Thyroid gland (tissue), 4 donors: ENCODE measurements around the gene DLG2. TPM values are rescaled to one million over a fixed set of nuclear protein-coding genes. Genes with fewer than 3 reads are reported as not detected.
A peak's percentile ranks its signal among the peaks of the same experiment; 100 is the strongest.

Experiments used
- DNase-seq, 2 donors: peaks; one replicate each; pipeline ENCODE4 v3.0.0-alpha.2; 2019
- H3K27ac ChIP-seq, 3 donors: fragments of 200-600 bp; sonication (generic); 1 replicate in 2 of 3; 2 replicates in 1 of 3; pipeline ENCODE4 v1.5.1; 2016 to 2019; ENCODE audit warnings: mild to moderate bottlenecking in 1 of 3, moderate library complexity in 1 of 3
- H3K27me3 ChIP-seq: fragments of 200-600 bp; sonication (generic); one replicate; pipeline ENCODE4 v1.5.1; 2019
- H3K36me3 ChIP-seq, 2 donors: fragments of 200-600 bp; sonication (generic); one replicate each; pipeline ENCODE4 v1.5.1; 2016 to 2019
- H3K4me1 ChIP-seq, 2 donors: fragments of 200-600 bp; sonication (generic); one replicate each; pipeline ENCODE4 v1.5.1; 2017 to 2019
- H3K4me3 ChIP-seq, 3 donors: fragments of 200-600 bp; sonication (generic); replicated peaks in 1 of 3; 1 replicate in 2 of 3; 2 replicates in 1 of 3; pipeline ENCODE4 v1.5.1; 2016; ENCODE audit warnings: mild to moderate bottlenecking in 1 of 3
- H3K9me3 ChIP-seq: fragments of 200-600 bp; sonication (generic); one replicate; pipeline ENCODE4 v1.5.1; 2017
- POLR2A ChIP-seq, 2 donors: fragments of 450-650 bp; IDR thresholded peaks; one replicate each; pipeline ENCODE4 v1.6.1; 2017; ENCODE audit warnings: antibody characterized with exemption in 2 of 2, mild to moderate bottlenecking in 2 of 2, moderate library complexity in 1 of 2
- WGBS, 2 donors: methylation state at CpG; one replicate each; pipeline ENCODE4 v1.1.5; 2017; 5-methylcytosine and 5-hydroxymethylcytosine counted together
- intact Hi-C: fragments of 100-400 bp; cut with DNase I; formaldehyde crosslinking; loops from one replicate; pipeline ENCODE4 v1.15.1; 2023
- total RNA-seq, 4 donors: library from RNA; depleted of rRNA; stranded (reverse); fragments of >200 nt; gene quantifications; one replicate each; pipeline ENCODE4 v1.2.3, GENCODE V29; 2016
- TF ChIP-seq, protein P1 (sequence below), 6 experiments: fragments of 200-600 bp in 3 of 6; fragments of 450-650 bp in 3 of 6; sonication (generic) in 3 of 6; IDR thresholded peaks; one replicate each; pipeline ENCODE4 v1.5.1; 2016 to 2019; ENCODE audit warnings: antibody characterized with exemption in 6 of 6, mild to moderate bottlenecking in 2 of 6, inconsistent platforms in 1 of 6, moderate library complexity in 1 of 6

Gene DLG2
- total RNA-seq, 4 donors from 2014 or later, result 29.4 to 79.4 (median 42.4) TPM

DNA sequence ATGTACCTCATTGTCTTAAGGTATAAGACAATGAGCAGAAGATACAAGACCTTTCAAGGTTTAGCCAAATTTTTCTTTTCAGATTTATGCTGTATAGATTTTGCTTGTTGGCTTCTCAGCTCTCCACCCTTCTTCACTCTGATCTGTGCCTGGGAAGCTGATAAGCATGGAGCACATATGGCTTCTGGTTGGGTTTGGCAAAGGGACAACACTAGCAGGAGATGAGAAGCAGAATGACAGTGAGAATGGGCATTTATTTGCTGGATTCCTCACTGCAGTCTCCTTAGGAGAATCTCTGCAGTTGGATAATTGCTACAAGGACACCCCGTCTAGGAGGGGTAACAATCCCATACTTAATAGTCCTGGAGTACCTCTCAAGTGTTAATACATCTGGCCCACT lies 1866.2 kb downstream of the DLG2 start:
- DNase-seq, result no peak
- WGBS, 2 donors, result 75 to 88% methylated on average over 1 of the region's 1 CpG
- H3K27ac ChIP-seq, result no peak overlapping the region
- no peak for TF ChIP-seq POLR2A (IDR thresholded peaks at IDR 0.05)
- TF ChIP-seq, protein P1, sequence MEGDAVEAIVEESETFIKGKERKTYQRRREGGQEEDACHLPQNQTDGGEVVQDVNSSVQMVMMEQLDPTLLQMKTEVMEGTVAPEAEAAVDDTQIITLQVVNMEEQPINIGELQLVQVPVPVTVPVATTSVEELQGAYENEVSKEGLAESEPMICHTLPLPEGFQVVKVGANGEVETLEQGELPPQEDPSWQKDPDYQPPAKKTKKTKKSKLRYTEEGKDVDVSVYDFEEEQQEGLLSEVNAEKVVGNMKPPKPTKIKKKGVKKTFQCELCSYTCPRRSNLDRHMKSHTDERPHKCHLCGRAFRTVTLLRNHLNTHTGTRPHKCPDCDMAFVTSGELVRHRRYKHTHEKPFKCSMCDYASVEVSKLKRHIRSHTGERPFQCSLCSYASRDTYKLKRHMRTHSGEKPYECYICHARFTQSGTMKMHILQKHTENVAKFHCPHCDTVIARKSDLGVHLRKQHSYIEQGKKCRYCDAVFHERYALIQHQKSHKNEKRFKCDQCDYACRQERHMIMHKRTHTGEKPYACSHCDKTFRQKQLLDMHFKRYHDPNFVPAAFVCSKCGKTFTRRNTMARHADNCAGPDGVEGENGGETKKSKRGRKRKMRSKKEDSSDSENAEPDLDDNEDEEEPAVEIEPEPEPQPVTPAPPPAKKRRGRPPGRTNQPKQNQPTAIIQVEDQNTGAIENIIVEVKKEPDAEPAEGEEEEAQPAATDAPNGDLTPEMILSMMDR (IDR thresholded peaks at IDR 0.05), result no peak
- H3K4me3 ChIP-seq, result no peak overlapping the region
- no peaks in the 10 kb centered on the region for H3K4me1 ChIP-seq
- intact Hi-C loops, result no loop called here
- H3K9me3 ChIP-seq, result no peaks in the 10 kb centered on the region
- H3K36me3 ChIP-seq, result no peaks in the 10 kb centered on the region
- H3K27me3 ChIP-seq, result no peaks in the 10 kb centered on the region

GRCh38 chr11:83759148-83759547 lies 1868.0 kb downstream of the DLG2 start:
- no peaks in the 10 kb centered on the region for H3K27me3 ChIP-seq
- H3K9me3 ChIP-seq, result no peaks in the 10 kb centered on the region
- no peaks in the 10 kb centered on the region for H3K4me1 ChIP-seq
- 64 to 69% methylated on average over 4 of the region's 4 CpGs for WGBS, 2 donors
- H3K27ac ChIP-seq, result no peak overlapping the region
- no peaks in the 10 kb centered on the region for H3K36me3 ChIP-seq
- no peak overlapping the region for H3K4me3 ChIP-seq
- TF ChIP-seq, protein P1 (IDR thresholded peaks at IDR 0.05), result no peak
- no peak for TF ChIP-seq POLR2A (IDR thresholded peaks at IDR 0.05)
- intact Hi-C loops, result no loop called here
- no peak for DNase-seq

GRCh38 chr11:83751041-83751440 lies 1876.1 kb downstream of the DLG2 start:
- Histone ChIP-seq H3K4me3 (no peak overlapping the region), H3K4me1 (peaks cover 3 to 4% of the 10 kb centered on the region in 2 donors), H3K36me3 (no peaks in the 10 kb centered on the region), H3K27me3 (no peaks in the 10 kb centered on the region), H3K9me3 (no peaks in the 10 kb centered on the region), H3K27ac (no peak overlapping the region)
- intact Hi-C loops, result no loop called here
- peak; percentile 60 to 69 for DNase-seq
- 32 to 38% methylated on average over 1 of the region's 1 CpG for WGBS, 2 donors
- no peak for TF ChIP-seq POLR2A (IDR thresholded peaks at IDR 0.05)
- TF ChIP-seq, protein P1 (IDR thresholded peaks at IDR 0.05), result no peak

DNA sequence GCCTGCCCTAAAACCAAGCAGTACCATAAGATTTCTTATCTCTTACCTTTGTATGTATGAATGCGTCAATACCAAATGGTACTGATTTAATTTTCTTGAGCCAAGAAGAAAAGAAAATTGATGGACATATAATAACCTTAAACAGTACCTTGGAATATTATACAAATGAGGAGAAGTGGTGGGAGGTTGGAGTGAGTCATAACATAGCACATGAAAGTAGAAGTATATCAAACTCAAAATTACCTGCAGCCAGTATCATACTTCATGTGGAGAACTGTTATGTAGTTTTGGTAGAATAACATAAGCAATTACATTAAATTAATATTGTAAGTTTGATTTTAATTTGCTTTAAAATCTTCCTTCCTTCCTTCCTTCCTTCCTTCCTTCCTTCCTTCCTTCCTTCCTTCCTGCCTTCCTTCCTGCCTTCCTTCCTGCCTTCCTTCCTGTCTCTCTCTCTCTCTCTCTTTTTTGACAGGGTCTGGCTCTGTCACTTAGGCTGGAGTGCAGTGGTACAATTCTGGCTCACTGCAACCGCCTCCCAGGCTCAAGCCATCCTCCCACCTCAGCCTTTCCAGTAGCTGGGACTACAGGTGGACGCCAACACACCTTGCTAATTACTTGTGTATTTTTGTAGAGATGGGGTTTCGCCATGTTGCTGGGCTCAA lies 1880.1 kb downstream of the DLG2 start:
- intact Hi-C loops, result no loop called here
- Histone ChIP-seq H3K4me1 (peaks cover 3 to 4% of the 10 kb centered on the region in 2 donors), H3K36me3 (no peaks in the 10 kb centered on the region)

DNA sequence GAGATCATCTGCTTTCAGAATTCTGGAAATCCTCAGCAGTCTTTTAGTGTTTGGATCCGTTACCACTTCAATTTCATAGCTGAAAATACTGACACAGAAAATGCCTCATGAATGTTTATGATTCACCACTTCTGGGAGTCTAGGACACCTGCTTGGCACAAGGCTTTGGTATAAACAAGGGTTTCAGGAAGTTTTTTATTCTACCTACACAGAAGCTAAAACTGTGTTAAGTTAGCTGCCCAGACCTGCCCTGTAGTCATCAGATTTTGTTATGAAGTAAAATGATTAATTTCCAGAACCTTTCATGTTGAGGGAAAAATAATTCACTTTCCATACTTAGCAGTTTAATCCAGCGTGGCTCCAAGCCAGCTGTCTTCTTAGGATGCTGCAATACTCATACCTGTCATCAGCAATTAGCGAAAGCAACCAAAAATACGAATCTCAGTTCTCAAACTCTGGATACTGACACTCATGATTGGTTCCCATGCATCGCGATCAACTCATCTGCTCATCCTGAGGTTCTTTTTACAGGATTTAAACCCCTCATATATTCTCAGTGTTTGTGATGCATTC lies 1882.4 kb downstream of the DLG2 start:
- Histone ChIP-seq H3K4me3 (no peak overlapping the region), H3K9me3 (no peaks in the 10 kb centered on the region), H3K4me1 (no peaks in the 10 kb centered on the region), H3K27me3 (no peaks in the 10 kb centered on the region), H3K36me3 (no peaks in the 10 kb centered on the region), H3K27ac (no peak overlapping the region)
- no peak for TF ChIP-seq POLR2A (IDR thresholded peaks at IDR 0.05)
- TF ChIP-seq, protein P1 (IDR thresholded peaks at IDR 0.05), result no peak
- intact Hi-C loops, result no loop called here
- no peak for DNase-seq
- 89 to 94% methylated on average over 6 of the region's 6 CpGs for WGBS, 2 donors

More for the DNA sequence above, 1880.1 kb downstream of the DLG2 start:
- no peak for TF ChIP-seq POLR2A (IDR thresholded peaks at IDR 0.05)
- TF ChIP-seq, protein P1 (IDR thresholded peaks at IDR 0.05), result no peak
- Histone ChIP-seq H3K9me3 (no peaks in the 10 kb centered on the region), H3K27ac (no peak overlapping the region), H3K27me3 (no peaks in the 10 kb centered on the region), H3K4me3 (no peak overlapping the region)
- WGBS, 2 donors, result 94% methylated on average over 4 of the region's 4 CpGs
- DNase-seq, result no peak
